Neuron (in vitro differentiated cells): ENCODE measurements around the gene FAM3B.

Source experiments
- H2AFZ ChIP-seq: one replicate; pipeline ENCODE4 v1.6.1; 2013; ENCODE audit warnings: low read depth, mild to moderate bottlenecking, inconsistent platforms, low read length, moderate library complexity
- H3K27me3 ChIP-seq: one replicate; pipeline ENCODE4 v1.6.1; 2013; ENCODE audit warnings: low read length; ENCODE audit not compliant: insufficient read depth
- H3K36me3 ChIP-seq: one replicate; pipeline ENCODE4 v1.6.1; 2013; ENCODE audit warnings: low read length; ENCODE audit not compliant: insufficient read depth
- H3K4me1 ChIP-seq: one replicate; pipeline ENCODE4 v1.6.1; 2013; ENCODE audit warnings: low read length; ENCODE audit not compliant: insufficient read depth
- H3K4me3 ChIP-seq: 2 replicates; pipeline ENCODE4 v1.5.1; 2013; ENCODE audit warnings: mild to moderate bottlenecking, low read length, moderate library complexity
- H3K9me3 ChIP-seq: one replicate; pipeline ENCODE4 v1.6.1; 2013; ENCODE audit warnings: low read length

The FAM3B gene

GRCh38 chr21:41325138-41325912, 8.7 kb downstream of the FAM3B start:
- Histone ChIP-seq H3K4me1 (no peaks in the 10 kb centered on the region), H3K9me3 (no peaks in the 10 kb centered on the region), H3K36me3 (no peaks in the 10 kb centered on the region), H2AFZ (no peak overlapping the region), H3K4me3 (no peak overlapping the region), H3K27me3 (no peaks in the 10 kb centered on the region)

- no peaks in the 10 kb centered on the region for H3K27me3 ChIP-seq
- H3K4me3 ChIP-seq = no peak overlapping the region
- H3K36me3 ChIP-seq = no peaks in the 10 kb centered on the region
- H2AFZ ChIP-seq = no peak overlapping the region
- no peaks in the 10 kb centered on the region for H3K9me3 ChIP-seq
- H3K4me1 ChIP-seq = no peaks in the 10 kb centered on the region
Observed at GRCh38 chr21:41326414-41327080, 9.9 kb downstream of the FAM3B start.

- no peaks in the 10 kb centered on the region for H3K36me3 ChIP-seq
- no peak overlapping the region for H2AFZ ChIP-seq
- no peak overlapping the region for H3K4me3 ChIP-seq
- H3K27me3 ChIP-seq = no peaks in the 10 kb centered on the region
- no peaks in the 10 kb centered on the region for H3K4me1 ChIP-seq
- no peaks in the 10 kb centered on the region for H3K9me3 ChIP-seq
Observed at GRCh38 chr21:41327753-41328152, 11.2 kb downstream of the FAM3B start.

GRCh38 chr21:41328660-41329607, 12.3 kb downstream of the FAM3B start:
- no peaks in the 10 kb centered on the region for H3K36me3 ChIP-seq
- no peaks in the 10 kb centered on the region for H3K9me3 ChIP-seq
- no peaks in the 10 kb centered on the region for H3K27me3 ChIP-seq
- H3K4me1 ChIP-seq = no peaks in the 10 kb centered on the region
- no peak overlapping the region for H3K4me3 ChIP-seq
- no peak overlapping the region for H2AFZ ChIP-seq

GRCh38 chr21:41333752-41334151, 17.2 kb downstream of the FAM3B start:
- H2AFZ ChIP-seq = no peak overlapping the region
- no peaks in the 10 kb centered on the region for H3K4me1 ChIP-seq
- H3K36me3 ChIP-seq = no peaks in the 10 kb centered on the region
- no peaks in the 10 kb centered on the region for H3K9me3 ChIP-seq
- H3K27me3 ChIP-seq = no peaks in the 10 kb centered on the region
- no peak overlapping the region for H3K4me3 ChIP-seq

GRCh38 chr21:41337515-41337914, 20.9 kb downstream of the FAM3B start:
- Histone ChIP-seq H3K36me3 (no peaks in the 10 kb centered on the region), H3K9me3 (no peaks in the 10 kb centered on the region), H3K4me3 (no peak overlapping the region), H3K4me1 (no peaks in the 10 kb centered on the region), H3K27me3 (no peaks in the 10 kb centered on the region), H2AFZ (no peak overlapping the region)

- Histone ChIP-seq H2AFZ (no peak overlapping the region), H3K27me3 (no peaks in the 10 kb centered on the region), H3K9me3 (no peaks in the 10 kb centered on the region), H3K36me3 (no peaks in the 10 kb centered on the region), H3K4me3 (no peak overlapping the region), H3K4me1 (no peaks in the 10 kb centered on the region)
Observed at GRCh38 chr21:41338455-41338854, 21.9 kb downstream of the FAM3B start.

GRCh38 chr21:41342035-41342434, 25.4 kb downstream of the FAM3B start:
- no peak overlapping the region for H2AFZ ChIP-seq
- no peak overlapping the region for H3K4me3 ChIP-seq
- no peaks in the 10 kb centered on the region for H3K9me3 ChIP-seq
- no peaks in the 10 kb centered on the region for H3K4me1 ChIP-seq
- H3K36me3 ChIP-seq = no peaks in the 10 kb centered on the region
- no peaks in the 10 kb centered on the region for H3K27me3 ChIP-seq

- Histone ChIP-seq H3K4me1 (no peaks in the 10 kb centered on the region), H2AFZ (no peak overlapping the region), H3K27me3 (no peaks in the 10 kb centered on the region), H3K9me3 (no peaks in the 10 kb centered on the region), H3K4me3 (no peak overlapping the region), H3K36me3 (no peaks in the 10 kb centered on the region)
Observed at GRCh38 chr21:41344146-41344545, 27.5 kb downstream of the FAM3B start.

GRCh38 chr21:41345356-41345755, 28.8 kb downstream of the FAM3B start:
- H3K27me3 ChIP-seq = no peaks in the 10 kb centered on the region
- H3K4me3 ChIP-seq = no peak overlapping the region
- H3K36me3 ChIP-seq = no peaks in the 10 kb centered on the region
- H2AFZ ChIP-seq = no peak overlapping the region
- H3K4me1 ChIP-seq = no peaks in the 10 kb centered on the region
- no peaks in the 10 kb centered on the region for H3K9me3 ChIP-seq

- Histone ChIP-seq H2AFZ (no peak overlapping the region), H3K9me3 (no peaks in the 10 kb centered on the region), H3K4me1 (no peaks in the 10 kb centered on the region), H3K36me3 (no peaks in the 10 kb centered on the region), H3K27me3 (no peaks in the 10 kb centered on the region), H3K4me3 (no peak overlapping the region)
Observed at GRCh38 chr21:41345934-41346685, 29.5 kb downstream of the FAM3B start.

GRCh38 chr21:41346758-41347157, 30.2 kb downstream of the FAM3B start:
- Histone ChIP-seq H3K9me3 (no peaks in the 10 kb centered on the region), H3K27me3 (no peaks in the 10 kb centered on the region), H2AFZ (no peak overlapping the region), H3K4me1 (no peaks in the 10 kb centered on the region), H3K36me3 (no peaks in the 10 kb centered on the region), H3K4me3 (no peak overlapping the region)
